K562 (cell line): ENCODE data around the gene PLEKHA1.

Experiments used
- CBX2 ChIP-seq: fragments of 200-600 bp; sonication (generic); IDR thresholded peaks from one replicate; pipeline ENCODE4 v1.6.1; 2012; ENCODE audit warnings: mild to moderate bottlenecking, low read length, inconsistent platforms; ENCODE audit not compliant: insufficient read depth, poor library complexity, severe bottlenecking
- POLR2A ChIP-seq: fragments of 450-650 bp; conservative IDR thresholded peaks from 2 replicates; pipeline ENCODE4 v1.6.1; 2016
- RB1 ChIP-seq: fragments of 450-650 bp; IDR thresholded peaks from 2 replicates; pipeline ENCODE4 v1.6.1; 2017; ENCODE audit warnings: low read depth, mild to moderate bottlenecking
- ZNF311 ChIP-seq: fragments of 250-450 bp; sonication (Bioruptor Pico); IDR thresholded peaks from 2 replicates; pipeline ENCODE4 v1.4.0; 2020; ENCODE audit warnings: mild to moderate bottlenecking, moderate library complexity
- TF ChIP-seq, protein P1 (sequence below): fragments of 450-650 bp; IDR thresholded peaks from 2 replicates; pipeline ENCODE4 v1.6.1; 2016; ENCODE audit warnings: borderline replicate concordance
- TF ChIP-seq, protein P2 (sequence below): fragments of 450-650 bp; conservative IDR thresholded peaks from 2 replicates; pipeline ENCODE4 v1.6.1; 2016; ENCODE audit warnings: missing genetic modification characterization, low read depth, mild to moderate bottlenecking, missing compliant biosample characterization, moderate library complexity
- TF ChIP-seq, protein P3 (sequence below), 3 experiments: IDR thresholded peaks in 2 of 3; conservative IDR thresholded peaks in 1 of 3; 2 replicates each; pipeline ENCODE4 v1.5.1; 2011 to 2012; ENCODE audit warnings: low read length in 3 of 3, mild to moderate bottlenecking in 3 of 3, control low read depth in 2 of 3, improper control_type of control experiment in 1 of 3, inconsistent platforms in 1 of 3, low read depth in 1 of 3, mixed read lengths in 1 of 3, moderate library complexity in 1 of 3; ENCODE audit not compliant: insufficient read depth in 2 of 3
- TF ChIP-seq, protein P4 (sequence below), 2 experiments: fragments of 450-650 bp in 1 of 2; IDR thresholded peaks; 2 replicates each; pipeline ENCODE4 v1.6.1; 2011 to 2017; ENCODE audit warnings: low read depth in 2 of 2, antibody characterized with exemption in 1 of 2, borderline replicate concordance in 1 of 2, low read length in 1 of 2, mild to moderate bottlenecking in 1 of 2, mixed read lengths in 1 of 2; ENCODE audit not compliant: control insufficient read depth in 1 of 2
- TF ChIP-seq, protein P5 (sequence below): fragments of 450-650 bp; IDR thresholded peaks from 2 replicates; pipeline ENCODE4 v1.6.1; 2016; ENCODE audit warnings: antibody characterized with exemption
- TF ChIP-seq, protein P6 (sequence below): sonication (generic); formaldehyde crosslinking; IDR thresholded peaks from 2 replicates; pipeline ENCODE4 v1.8.0; 2023; ENCODE audit warnings: mild to moderate bottlenecking, missing genetic modification reagents
- TF ChIP-seq, protein P7 (sequence below): sonication (generic); formaldehyde crosslinking; IDR thresholded peaks from 2 replicates; pipeline ENCODE4 v1.9.0; 2022; ENCODE audit warnings: mild to moderate bottlenecking, missing genetic modification reagents
- TF ChIP-seq, protein P8 (sequence below), 2 experiments: fragments of 450-650 bp; conservative IDR thresholded peaks; 2 replicates each; pipeline ENCODE4 v1.6.1; 2017; ENCODE audit warnings: mild to moderate bottlenecking in 2 of 2, moderate library complexity in 2 of 2

DNA sequence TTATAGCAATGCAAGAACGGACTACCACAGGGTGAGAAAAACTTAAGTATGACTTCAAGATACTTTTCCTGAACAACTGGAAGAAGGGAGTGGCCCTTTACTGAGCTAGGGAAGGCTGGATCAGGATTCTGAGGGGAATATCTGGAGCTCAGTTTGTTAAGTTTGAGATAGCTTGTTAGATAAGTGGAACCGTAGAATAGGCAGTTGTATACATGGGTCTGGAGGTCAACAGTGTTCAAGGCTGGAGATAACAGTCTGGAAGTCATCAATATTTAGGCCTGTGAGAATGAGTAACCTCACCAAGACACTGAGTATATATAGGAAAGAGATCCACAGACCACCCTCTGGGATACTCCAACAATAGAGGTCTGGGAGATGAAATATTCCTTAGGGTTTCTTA, 7.2 kb downstream of the PLEKHA1 start:
- TF ChIP-seq, protein P1, sequence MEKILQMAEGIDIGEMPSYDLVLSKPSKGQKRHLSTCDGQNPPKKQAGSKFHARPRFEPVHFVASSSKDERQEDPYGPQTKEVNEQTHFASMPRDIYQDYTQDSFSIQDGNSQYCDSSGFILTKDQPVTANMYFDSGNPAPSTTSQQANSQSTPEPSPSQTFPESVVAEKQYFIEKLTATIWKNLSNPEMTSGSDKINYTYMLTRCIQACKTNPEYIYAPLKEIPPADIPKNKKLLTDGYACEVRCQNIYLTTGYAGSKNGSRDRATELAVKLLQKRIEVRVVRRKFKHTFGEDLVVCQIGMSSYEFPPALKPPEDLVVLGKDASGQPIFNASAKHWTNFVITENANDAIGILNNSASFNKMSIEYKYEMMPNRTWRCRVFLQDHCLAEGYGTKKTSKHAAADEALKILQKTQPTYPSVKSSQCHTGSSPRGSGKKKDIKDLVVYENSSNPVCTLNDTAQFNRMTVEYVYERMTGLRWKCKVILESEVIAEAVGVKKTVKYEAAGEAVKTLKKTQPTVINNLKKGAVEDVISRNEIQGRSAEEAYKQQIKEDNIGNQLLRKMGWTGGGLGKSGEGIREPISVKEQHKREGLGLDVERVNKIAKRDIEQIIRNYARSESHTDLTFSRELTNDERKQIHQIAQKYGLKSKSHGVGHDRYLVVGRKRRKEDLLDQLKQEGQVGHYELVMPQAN: no peak
- TF ChIP-seq, protein P2, sequence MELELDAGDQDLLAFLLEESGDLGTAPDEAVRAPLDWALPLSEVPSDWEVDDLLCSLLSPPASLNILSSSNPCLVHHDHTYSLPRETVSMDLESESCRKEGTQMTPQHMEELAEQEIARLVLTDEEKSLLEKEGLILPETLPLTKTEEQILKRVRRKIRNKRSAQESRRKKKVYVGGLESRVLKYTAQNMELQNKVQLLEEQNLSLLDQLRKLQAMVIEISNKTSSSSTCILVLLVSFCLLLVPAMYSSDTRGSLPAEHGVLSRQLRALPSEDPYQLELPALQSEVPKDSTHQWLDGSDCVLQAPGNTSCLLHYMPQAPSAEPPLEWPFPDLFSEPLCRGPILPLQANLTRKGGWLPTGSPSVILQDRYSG: no peak
- TF ChIP-seq, protein P3, sequence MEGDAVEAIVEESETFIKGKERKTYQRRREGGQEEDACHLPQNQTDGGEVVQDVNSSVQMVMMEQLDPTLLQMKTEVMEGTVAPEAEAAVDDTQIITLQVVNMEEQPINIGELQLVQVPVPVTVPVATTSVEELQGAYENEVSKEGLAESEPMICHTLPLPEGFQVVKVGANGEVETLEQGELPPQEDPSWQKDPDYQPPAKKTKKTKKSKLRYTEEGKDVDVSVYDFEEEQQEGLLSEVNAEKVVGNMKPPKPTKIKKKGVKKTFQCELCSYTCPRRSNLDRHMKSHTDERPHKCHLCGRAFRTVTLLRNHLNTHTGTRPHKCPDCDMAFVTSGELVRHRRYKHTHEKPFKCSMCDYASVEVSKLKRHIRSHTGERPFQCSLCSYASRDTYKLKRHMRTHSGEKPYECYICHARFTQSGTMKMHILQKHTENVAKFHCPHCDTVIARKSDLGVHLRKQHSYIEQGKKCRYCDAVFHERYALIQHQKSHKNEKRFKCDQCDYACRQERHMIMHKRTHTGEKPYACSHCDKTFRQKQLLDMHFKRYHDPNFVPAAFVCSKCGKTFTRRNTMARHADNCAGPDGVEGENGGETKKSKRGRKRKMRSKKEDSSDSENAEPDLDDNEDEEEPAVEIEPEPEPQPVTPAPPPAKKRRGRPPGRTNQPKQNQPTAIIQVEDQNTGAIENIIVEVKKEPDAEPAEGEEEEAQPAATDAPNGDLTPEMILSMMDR (IDR thresholded peaks at IDR 0.05 in 2 of 3, conservative IDR thresholded peaks at IDR 0.05 in 1 of 3; ENCODE audit: insufficient read depth in 2 of 3, low read depth in 1 of 3, low read length in 3 of 3): no peak
- TF ChIP-seq ZNF311 (CRISPR knock-in tag) (no peak), CBX2 (no peak), RB1 (no peak), POLR2A (no peak)
- TF ChIP-seq, protein P4, sequence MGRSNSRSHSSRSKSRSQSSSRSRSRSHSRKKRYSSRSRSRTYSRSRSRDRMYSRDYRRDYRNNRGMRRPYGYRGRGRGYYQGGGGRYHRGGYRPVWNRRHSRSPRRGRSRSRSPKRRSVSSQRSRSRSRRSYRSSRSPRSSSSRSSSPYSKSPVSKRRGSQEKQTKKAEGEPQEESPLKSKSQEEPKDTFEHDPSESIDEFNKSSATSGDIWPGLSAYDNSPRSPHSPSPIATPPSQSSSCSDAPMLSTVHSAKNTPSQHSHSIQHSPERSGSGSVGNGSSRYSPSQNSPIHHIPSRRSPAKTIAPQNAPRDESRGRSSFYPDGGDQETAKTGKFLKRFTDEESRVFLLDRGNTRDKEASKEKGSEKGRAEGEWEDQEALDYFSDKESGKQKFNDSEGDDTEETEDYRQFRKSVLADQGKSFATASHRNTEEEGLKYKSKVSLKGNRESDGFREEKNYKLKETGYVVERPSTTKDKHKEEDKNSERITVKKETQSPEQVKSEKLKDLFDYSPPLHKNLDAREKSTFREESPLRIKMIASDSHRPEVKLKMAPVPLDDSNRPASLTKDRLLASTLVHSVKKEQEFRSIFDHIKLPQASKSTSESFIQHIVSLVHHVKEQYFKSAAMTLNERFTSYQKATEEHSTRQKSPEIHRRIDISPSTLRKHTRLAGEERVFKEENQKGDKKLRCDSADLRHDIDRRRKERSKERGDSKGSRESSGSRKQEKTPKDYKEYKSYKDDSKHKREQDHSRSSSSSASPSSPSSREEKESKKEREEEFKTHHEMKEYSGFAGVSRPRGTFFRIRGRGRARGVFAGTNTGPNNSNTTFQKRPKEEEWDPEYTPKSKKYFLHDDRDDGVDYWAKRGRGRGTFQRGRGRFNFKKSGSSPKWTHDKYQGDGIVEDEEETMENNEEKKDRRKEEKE (IDR thresholded peaks at IDR 0.05; ENCODE audit: borderline replicate concordance in 1 of 2, control insufficient read depth in 1 of 2, low read depth in 2 of 2, low read length in 1 of 2): no peak
- TF ChIP-seq, protein P5, sequence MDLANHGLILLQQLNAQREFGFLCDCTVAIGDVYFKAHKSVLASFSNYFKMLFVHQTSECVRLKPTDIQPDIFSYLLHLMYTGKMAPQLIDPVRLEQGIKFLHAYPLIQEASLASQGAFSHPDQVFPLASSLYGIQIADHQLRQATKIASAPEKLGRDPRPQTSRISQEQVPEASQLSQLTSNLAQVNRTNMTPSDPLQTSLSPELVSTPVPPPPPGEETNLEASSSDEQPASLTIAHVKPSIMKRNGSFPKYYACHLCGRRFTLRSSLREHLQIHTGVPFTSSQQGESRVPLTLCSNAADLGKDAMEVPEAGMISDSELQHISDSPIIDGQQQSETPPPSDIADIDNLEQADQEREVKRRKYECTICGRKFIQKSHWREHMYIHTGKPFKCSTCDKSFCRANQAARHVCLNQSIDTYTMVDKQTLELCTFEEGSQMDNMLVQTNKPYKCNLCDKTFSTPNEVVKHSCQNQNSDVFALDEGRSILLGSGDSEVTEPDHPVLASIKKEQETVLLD: no peak
- TF ChIP-seq, protein P6, sequence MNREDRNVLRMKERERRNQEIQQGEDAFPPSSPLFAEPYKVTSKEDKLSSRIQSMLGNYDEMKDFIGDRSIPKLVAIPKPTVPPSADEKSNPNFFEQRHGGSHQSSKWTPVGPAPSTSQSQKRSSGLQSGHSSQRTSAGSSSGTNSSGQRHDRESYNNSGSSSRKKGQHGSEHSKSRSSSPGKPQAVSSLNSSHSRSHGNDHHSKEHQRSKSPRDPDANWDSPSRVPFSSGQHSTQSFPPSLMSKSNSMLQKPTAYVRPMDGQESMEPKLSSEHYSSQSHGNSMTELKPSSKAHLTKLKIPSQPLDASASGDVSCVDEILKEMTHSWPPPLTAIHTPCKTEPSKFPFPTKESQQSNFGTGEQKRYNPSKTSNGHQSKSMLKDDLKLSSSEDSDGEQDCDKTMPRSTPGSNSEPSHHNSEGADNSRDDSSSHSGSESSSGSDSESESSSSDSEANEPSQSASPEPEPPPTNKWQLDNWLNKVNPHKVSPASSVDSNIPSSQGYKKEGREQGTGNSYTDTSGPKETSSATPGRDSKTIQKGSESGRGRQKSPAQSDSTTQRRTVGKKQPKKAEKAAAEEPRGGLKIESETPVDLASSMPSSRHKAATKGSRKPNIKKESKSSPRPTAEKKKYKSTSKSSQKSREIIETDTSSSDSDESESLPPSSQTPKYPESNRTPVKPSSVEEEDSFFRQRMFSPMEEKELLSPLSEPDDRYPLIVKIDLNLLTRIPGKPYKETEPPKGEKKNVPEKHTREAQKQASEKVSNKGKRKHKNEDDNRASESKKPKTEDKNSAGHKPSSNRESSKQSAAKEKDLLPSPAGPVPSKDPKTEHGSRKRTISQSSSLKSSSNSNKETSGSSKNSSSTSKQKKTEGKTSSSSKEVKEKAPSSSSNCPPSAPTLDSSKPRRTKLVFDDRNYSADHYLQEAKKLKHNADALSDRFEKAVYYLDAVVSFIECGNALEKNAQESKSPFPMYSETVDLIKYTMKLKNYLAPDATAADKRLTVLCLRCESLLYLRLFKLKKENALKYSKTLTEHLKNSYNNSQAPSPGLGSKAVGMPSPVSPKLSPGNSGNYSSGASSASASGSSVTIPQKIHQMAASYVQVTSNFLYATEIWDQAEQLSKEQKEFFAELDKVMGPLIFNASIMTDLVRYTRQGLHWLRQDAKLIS (CRISPR knock-in tag): no peak
- TF ChIP-seq, protein P7, sequence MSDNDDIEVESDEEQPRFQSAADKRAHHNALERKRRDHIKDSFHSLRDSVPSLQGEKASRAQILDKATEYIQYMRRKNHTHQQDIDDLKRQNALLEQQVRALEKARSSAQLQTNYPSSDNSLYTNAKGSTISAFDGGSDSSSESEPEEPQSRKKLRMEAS (CRISPR knock-in tag): no peak
- TF ChIP-seq, protein P8, sequence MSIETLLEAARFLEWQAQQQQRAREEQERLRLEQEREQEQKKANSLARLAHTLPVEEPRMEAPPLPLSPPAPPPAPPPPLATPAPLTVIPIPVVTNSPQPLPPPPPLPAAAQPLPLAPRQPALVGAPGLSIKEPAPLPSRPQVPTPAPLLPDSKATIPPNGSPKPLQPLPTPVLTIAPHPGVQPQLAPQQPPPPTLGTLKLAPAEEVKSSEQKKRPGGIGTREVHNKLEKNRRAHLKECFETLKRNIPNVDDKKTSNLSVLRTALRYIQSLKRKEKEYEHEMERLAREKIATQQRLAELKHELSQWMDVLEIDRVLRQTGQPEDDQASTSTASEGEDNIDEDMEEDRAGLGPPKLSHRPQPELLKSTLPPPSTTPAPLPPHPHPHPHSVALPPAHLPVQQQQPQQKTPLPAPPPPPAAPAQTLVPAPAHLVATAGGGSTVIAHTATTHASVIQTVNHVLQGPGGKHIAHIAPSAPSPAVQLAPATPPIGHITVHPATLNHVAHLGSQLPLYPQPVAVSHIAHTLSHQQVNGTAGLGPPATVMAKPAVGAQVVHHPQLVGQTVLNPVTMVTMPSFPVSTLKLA (conservative IDR thresholded peaks at IDR 0.05): no peak
